Measurements from ENCODE around the gene TMEM132D. TPM values are rescaled to one million over a fixed set of nuclear protein-coding genes. Genes with fewer than 3 reads are reported as not detected.

The TMEM132D gene
- total and polyA plus RNA-seq, 2 of the 8 experiments (the other 6 are each of a cell fraction or from before 2014, with no cell fraction given) = 3.5 to 10.1 TPM

- Histone ChIP-seq H3K9ac (replicated peaks in 1 of 4; ENCODE audit: extremely low read depth in 1 of 4, low read depth in 3 of 4, low read length in 3 of 4) (no peak overlapping the region), H2AK5ac (ENCODE audit: low read depth, low read length) (no peak overlapping the region), H2BK120ac (replicated peaks; ENCODE audit: low read depth, low read length) (no peak overlapping the region), H4K5ac (ENCODE audit: insufficient read length, low read depth, low read length) (no peak overlapping the region), H3K14ac (ENCODE audit: insufficient read length) (no peak overlapping the region), H4K8ac (ENCODE audit: extremely low read depth, insufficient read depth, low read length) (no peak overlapping the region), H2BK15ac (ENCODE audit: low read length) (no peak overlapping the region), H3K9me3 (ENCODE audit: insufficient read depth in 2 of 2, low read depth in 1 of 2, low read length in 1 of 2) (no peaks in the 10 kb centered on the region), H3K79me2 (ENCODE audit: control insufficient read depth in 1 of 2, insufficient read depth in 2 of 2, low read length in 2 of 2) (no peaks in the 10 kb centered on the region), H3K56ac (replicated peaks; ENCODE audit: insufficient read length, low read depth, low read length) (no peak overlapping the region), H4K91ac (replicated peaks; ENCODE audit: insufficient read length, low read length) (no peak overlapping the region), H3K4me1 (replicated peaks in 1 of 4; ENCODE audit: control insufficient read depth in 3 of 4, insufficient read depth in 4 of 4, low read length in 3 of 4) (no peaks in the 10 kb centered on the region), H3K27ac (ENCODE audit: low read depth, low read length) (no peak overlapping the region), H3K4me3 (ENCODE audit: extremely low read depth in 1 of 4, insufficient read depth in 2 of 4, low read depth in 3 of 4, low read length in 4 of 4) (no peak overlapping the region), H2BK20ac (ENCODE audit: low read length) (no peak overlapping the region), H3K23ac (ENCODE audit: insufficient read length) (no peak overlapping the region), H3K36me3 (ENCODE audit: control insufficient read depth in 2 of 4, insufficient read depth in 4 of 4, low read length in 3 of 4) (no peaks in the 10 kb centered on the region), H2AFZ (ENCODE audit: low read length) (no peak overlapping the region), H3K4me2 (ENCODE audit: insufficient read depth in 1 of 2, low read depth in 2 of 2, low read length in 2 of 2) (no peak overlapping the region), H3K27me3 (replicated peaks in 1 of 4; ENCODE audit: control insufficient read depth in 3 of 4, extremely low read depth in 1 of 4, insufficient read depth in 3 of 4, low read length in 3 of 4) (no peaks in the 10 kb centered on the region), H2BK5ac (ENCODE audit: low read depth, low read length) (no peak overlapping the region), H3K4ac (replicated peaks; ENCODE audit: insufficient read length, low read depth, low read length) (no peak overlapping the region), H2BK12ac (ENCODE audit: low read depth, low read length) (no peak overlapping the region), H3K18ac (ENCODE audit: extremely low read depth, low read length) (no peak overlapping the region), H4K20me1 (replicated peaks in 1 of 2; ENCODE audit: control insufficient read depth in 1 of 2, insufficient read depth in 2 of 2, low read length in 2 of 2) (peaks cover 0 to 1% of the 10 kb centered on the region in 2 experiments), H3K79me1 (ENCODE audit: low read depth, low read length) (no peaks in the 10 kb centered on the region), H3K23me2 (ENCODE audit: low read depth, low read length) (no peaks in the 10 kb centered on the region; the same call in 1 of the 2 replicates)
- FAIRE-seq = no peak
- 96% methylated on average over 5 of the region's 5 CpGs; no CpG with 5 or more reads in 1 of the 2 experiments for WGBS, 2 experiments (ENCODE audit: extremely low coverage in 1 of 2, insufficient coverage in 1 of 2, insufficient read length in 1 of 2, insufficient replicate concordance in 2 of 2, low coverage in 1 of 2, low lambda C conversion rate in 2 of 2, missing lambda C conversion rate in 1 of 2)
- DNase-seq (ENCODE audit: low read depth in 1 of 2, low spot score in 2 of 2) = no peak
- ChIA-PET CTCF (ENCODE audit: partially characterized antibody) (no interaction called here), POLR2A (ENCODE audit: partially characterized antibody) (no interaction called here)
- TF ChIP-seq GTF2F1 (IDR thresholded peaks at IDR 0.05; ENCODE audit: borderline replicate concordance, low read depth, low read length) (no peak), EGR1 (IDR thresholded peaks at IDR 0.05; ENCODE audit: borderline replicate concordance, low read depth, low read length) (no peak), CBX8 (IDR thresholded peaks at IDR 0.05; ENCODE audit: borderline replicate concordance, low read depth, low read length) (no peak), E2F6 (IDR thresholded peaks at IDR 0.05) (no peak), CTBP2 (IDR thresholded peaks at IDR 0.05; ENCODE audit: borderline replicate concordance, insufficient read depth, insufficient read length, low read length) (no peak), ATF3 (IDR thresholded peaks at IDR 0.05; ENCODE audit: insufficient read depth, low read depth, low read length) (no peak), POLR2AphosphoS5 (IDR thresholded peaks at IDR 0.05; ENCODE audit: low read depth, low read length) (no peak), NRF1 (IDR thresholded peaks at IDR 0.05; ENCODE audit: low read depth, low read length) (no peak), SRF (IDR thresholded peaks at IDR 0.05; ENCODE audit: low read depth, low read length) (no peak), RXRA (IDR thresholded peaks at IDR 0.05; ENCODE audit: insufficient read depth, low read depth, low read length) (no peak)
Measured at GRCh38 chr12:129459886-129460285, 443.9 kb downstream of the TMEM132D start.

Measured in H1 (cell line).